HFFc6 (cell line): Measurements from ENCODE around the gene TTC3. TPM values are rescaled to one million over a fixed set of nuclear protein-coding genes. Genes with fewer than 3 reads are reported as not detected.
A peak's percentile ranks its signal among the peaks of the same experiment; 100 is the strongest.

Source experiments
- DNase-seq: peaks from one replicate; pipeline ENCODE4 v3.0.0-alpha.2; 2018
- H3K27ac Mint-ChIP-seq: 2 replicates; pipeline ENCODE4 v1.8.0; 2020; ENCODE audit warnings: mild to moderate bottlenecking, mixed read lengths
- H3K27me3 Mint-ChIP-seq: 2 replicates; pipeline ENCODE4 v1.8.0; 2021; ENCODE audit warnings: mild to moderate bottlenecking, moderate library complexity, mixed read lengths; ENCODE audit not compliant: insufficient read depth
- H3K36me3 Mint-ChIP-seq: 2 replicates; pipeline ENCODE4 v1.8.0; 2021; ENCODE audit warnings: low read depth, mixed read lengths
- H3K4me1 Mint-ChIP-seq: 2 replicates; pipeline ENCODE4 v1.8.0; 2020; ENCODE audit warnings: low read depth, mixed read lengths
- H3K4me3 Mint-ChIP-seq: 2 replicates; pipeline ENCODE4 v1.8.0; 2020; ENCODE audit warnings: mild to moderate bottlenecking, moderate library complexity, mixed read lengths
- H3K9me3 Mint-ChIP-seq: 2 replicates; pipeline ENCODE4 v1.8.0; 2020; ENCODE audit warnings: mild to moderate bottlenecking, mixed read lengths
- total RNA-seq, 6 experiments: library from RNA; stranded (reverse); fragmentation: NEBNext Ultra II Directional; extraction: Animal tissue kit (Norgen Biotek cat#: 25700); gene quantifications; 2 replicates in 1 of 6; 3 replicates in 5 of 6; pipeline ENCODE4 v1.2.3, GENCODE V29; 2021
- TF ChIP-seq, protein P1 (sequence below): fragments of 200-600 bp; sonication (generic); IDR thresholded peaks from 2 replicates; pipeline ENCODE4 v1.5.0; 2021; ENCODE audit warnings: antibody characterized with exemption, mild to moderate bottlenecking

The TTC3 gene
- total RNA-seq, 6 experiments from 2014 or later: 123 to 173 (median 134) TPM

DNA sequence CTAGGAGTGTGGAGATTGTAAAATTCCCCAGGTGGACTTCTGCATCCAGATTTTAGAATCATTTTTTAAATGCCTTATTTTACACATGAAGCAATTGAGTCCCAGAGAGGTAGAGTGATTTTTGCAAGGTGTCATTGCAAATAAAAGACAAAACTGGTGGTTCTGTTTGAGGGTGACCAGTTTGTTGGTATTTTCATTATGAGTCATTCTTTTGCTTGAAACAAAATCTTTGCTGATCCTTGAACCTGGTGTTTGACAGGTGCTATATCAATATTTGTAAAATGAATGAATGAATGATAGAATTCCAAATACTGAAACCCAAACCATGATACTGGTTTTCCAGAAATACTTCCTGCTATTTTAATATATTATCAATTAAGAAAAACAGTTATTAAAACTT is 44.1 kb downstream of the TTC3 start:
- no peaks in the 10 kb centered on the region for H3K27me3 Mint-ChIP-seq
- H3K9me3 Mint-ChIP-seq: no peaks in the 10 kb centered on the region
- peaks cover 11% of the 10 kb centered on the region for H3K4me1 Mint-ChIP-seq
- DNase-seq: no peak
- H3K36me3 Mint-ChIP-seq: peaks cover 9% of the 10 kb centered on the region
- no peak overlapping the region for H3K4me3 Mint-ChIP-seq
- TF ChIP-seq, protein P1, sequence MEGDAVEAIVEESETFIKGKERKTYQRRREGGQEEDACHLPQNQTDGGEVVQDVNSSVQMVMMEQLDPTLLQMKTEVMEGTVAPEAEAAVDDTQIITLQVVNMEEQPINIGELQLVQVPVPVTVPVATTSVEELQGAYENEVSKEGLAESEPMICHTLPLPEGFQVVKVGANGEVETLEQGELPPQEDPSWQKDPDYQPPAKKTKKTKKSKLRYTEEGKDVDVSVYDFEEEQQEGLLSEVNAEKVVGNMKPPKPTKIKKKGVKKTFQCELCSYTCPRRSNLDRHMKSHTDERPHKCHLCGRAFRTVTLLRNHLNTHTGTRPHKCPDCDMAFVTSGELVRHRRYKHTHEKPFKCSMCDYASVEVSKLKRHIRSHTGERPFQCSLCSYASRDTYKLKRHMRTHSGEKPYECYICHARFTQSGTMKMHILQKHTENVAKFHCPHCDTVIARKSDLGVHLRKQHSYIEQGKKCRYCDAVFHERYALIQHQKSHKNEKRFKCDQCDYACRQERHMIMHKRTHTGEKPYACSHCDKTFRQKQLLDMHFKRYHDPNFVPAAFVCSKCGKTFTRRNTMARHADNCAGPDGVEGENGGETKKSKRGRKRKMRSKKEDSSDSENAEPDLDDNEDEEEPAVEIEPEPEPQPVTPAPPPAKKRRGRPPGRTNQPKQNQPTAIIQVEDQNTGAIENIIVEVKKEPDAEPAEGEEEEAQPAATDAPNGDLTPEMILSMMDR: no peak
- no peak overlapping the region for H3K27ac Mint-ChIP-seq

DNA sequence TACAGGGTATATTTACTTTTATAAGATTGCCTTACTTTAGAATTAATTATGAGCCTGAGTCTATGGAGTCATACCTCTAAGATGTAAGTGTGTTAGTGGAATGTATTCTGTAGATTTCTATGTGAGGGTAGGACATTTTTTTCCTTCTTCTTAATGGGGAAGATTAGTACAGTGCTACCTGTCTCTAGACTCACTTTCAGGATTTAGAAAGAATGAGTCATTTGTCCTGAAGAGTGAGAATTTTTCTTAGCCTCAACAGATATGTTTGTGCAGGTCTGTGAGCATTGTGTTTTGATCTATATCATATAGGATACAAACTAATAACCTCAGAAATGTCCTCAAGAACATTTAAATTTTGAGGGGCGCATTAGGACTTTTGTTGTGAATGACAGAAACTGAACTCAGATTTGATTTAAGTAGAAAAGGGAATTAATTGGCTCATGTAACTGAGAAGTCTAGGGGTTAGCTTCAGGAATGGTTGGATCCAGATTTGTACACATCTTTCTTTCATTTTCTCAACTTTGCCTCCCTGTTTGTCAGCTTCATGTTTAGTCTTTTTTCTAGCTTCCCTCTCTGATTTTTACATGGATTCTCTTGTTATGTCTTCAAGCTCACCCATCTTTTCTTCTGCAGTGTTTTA is 45.3 kb downstream of the TTC3 start:
- TF ChIP-seq, protein P1: no peak
- peaks cover 11% of the 10 kb centered on the region for H3K4me1 Mint-ChIP-seq
- no peak overlapping the region for H3K27ac Mint-ChIP-seq
- H3K9me3 Mint-ChIP-seq: no peaks in the 10 kb centered on the region
- H3K4me3 Mint-ChIP-seq: no peak overlapping the region
- DNase-seq: no peak
- H3K27me3 Mint-ChIP-seq: no peaks in the 10 kb centered on the region
- H3K36me3 Mint-ChIP-seq: peaks cover 2% of the 10 kb centered on the region

DNA sequence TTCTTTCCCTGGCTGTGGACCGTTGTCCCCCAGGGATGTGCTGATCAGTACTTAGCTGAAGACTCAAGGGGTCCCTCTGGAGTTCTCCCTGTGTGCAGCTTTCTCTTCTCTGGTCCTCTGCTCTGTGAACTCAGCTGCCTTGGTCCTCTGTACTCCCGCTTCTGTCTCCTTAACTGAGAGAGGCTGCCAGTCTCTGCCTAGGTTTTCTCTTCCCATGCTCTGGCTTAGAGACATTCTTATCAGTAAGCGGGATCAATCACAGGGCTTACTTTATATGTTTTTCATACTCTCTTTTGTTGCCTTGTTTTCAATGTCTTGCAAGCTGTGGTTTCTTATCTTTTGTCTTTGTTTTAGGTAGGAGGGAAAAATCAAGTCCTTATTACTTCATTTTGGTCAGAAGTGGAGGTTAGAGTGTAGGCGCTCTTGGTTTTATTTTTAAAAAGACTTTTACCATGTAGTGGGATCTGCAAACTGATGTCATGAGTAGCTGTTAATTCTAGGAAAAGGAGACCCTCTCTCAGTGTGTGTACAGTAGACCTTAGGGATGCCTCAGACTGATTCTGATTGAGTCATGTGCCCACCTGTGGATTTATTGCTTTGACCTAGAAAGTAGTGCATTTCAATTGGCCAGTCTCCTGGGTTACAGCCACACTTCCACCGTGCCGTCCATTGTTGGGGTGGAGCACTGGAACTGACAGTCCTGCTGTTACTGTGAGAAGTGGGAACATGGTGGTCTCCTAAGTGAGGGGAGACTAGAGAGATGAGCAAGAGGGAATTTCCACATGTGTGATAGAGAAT is 46.6 kb downstream of the TTC3 start:
- no peaks in the 10 kb centered on the region for H3K27me3 Mint-ChIP-seq
- no peaks in the 10 kb centered on the region; the same call in 1 of the 2 replicates for H3K36me3 Mint-ChIP-seq
- no peak overlapping the region for H3K27ac Mint-ChIP-seq
- H3K4me1 Mint-ChIP-seq: peaks cover 11% of the 10 kb centered on the region
- TF ChIP-seq, protein P1: no peak
- no peak overlapping the region for H3K4me3 Mint-ChIP-seq
- no peak for DNase-seq
- H3K9me3 Mint-ChIP-seq: no peaks in the 10 kb centered on the region

DNA sequence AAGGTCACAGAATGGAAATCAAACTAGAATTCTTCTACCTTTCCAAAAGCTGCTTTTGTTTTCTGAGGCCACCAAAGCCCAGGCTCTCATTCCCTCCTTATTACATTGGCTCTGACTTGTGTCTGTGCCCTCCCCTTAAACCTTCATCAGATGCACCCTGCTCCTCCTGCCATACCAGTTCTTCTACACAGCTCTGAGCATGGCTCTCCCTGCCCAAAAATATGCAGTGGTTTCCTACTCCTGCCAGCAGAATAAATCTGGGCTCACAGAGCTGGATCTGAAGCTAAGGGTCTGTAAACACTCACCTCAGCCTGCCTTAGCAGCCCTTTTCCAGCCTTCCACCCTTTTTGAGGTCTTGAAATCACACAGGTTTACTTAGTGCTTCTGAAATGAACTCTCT is 55.0 kb downstream of the TTC3 start:
- TF ChIP-seq, protein P1: no peak
- Mint-ChIP-seq H3K4me3 (no peak overlapping the region), H3K4me1 (peaks cover 21% of the 10 kb centered on the region), H3K27me3 (no peaks in the 10 kb centered on the region), H3K36me3 (peaks cover 31% of the 10 kb centered on the region), H3K9me3 (no peaks in the 10 kb centered on the region), H3K27ac (0 out of 2 replicates have a peak overlapping the region, but pooled peaks have one; percentile 16)
- no peak for DNase-seq

DNA sequence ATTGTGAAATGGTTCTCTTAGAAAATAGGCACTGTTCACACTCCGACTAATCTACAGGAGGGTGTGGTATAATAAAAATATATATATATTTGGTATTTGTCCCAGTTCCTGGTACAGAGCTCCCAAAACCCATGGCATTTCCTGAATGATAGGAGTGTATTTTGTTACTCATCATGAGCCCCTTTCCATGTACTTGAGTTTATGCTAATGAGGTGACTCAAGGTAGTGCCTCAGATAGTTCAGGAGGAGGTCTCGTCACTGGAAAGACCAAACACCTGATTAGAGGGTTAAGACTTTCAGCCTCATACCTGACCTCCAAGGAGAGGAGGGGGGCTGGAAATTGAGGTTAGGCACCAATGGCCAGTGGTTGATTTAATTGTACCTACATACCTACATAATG is 57.9 kb downstream of the TTC3 start:
- H3K27me3 Mint-ChIP-seq: no peaks in the 10 kb centered on the region; the same call in 1 of the 2 replicates
- peaks cover 50% of the 10 kb centered on the region for H3K36me3 Mint-ChIP-seq
- no peak overlapping the region for H3K4me3 Mint-ChIP-seq
- no peak overlapping the region for H3K27ac Mint-ChIP-seq
- TF ChIP-seq, protein P1: no peak
- H3K9me3 Mint-ChIP-seq: no peaks in the 10 kb centered on the region
- peaks cover 21% of the 10 kb centered on the region for H3K4me1 Mint-ChIP-seq
- DNase-seq: peak; percentile 2
